HG02571 (cell line): Measurements from ENCODE around the gene SLC30A4.
"Not testable (repeated sequence)": the region's sequence is repeated elsewhere in the genome, so short reads cannot be mapped to it uniquely, and the experiment has no call there.

Experiments used
- ATAC-seq: cut with Tn5 transposase; IDR thresholded peaks from one replicate; pipeline ENCODE4 v1.9.1; 2021; ENCODE audit warnings: mild to moderate bottlenecking, moderate library complexity; ENCODE audit not compliant: unreplicated experiment

The SLC30A4 gene

DNA sequence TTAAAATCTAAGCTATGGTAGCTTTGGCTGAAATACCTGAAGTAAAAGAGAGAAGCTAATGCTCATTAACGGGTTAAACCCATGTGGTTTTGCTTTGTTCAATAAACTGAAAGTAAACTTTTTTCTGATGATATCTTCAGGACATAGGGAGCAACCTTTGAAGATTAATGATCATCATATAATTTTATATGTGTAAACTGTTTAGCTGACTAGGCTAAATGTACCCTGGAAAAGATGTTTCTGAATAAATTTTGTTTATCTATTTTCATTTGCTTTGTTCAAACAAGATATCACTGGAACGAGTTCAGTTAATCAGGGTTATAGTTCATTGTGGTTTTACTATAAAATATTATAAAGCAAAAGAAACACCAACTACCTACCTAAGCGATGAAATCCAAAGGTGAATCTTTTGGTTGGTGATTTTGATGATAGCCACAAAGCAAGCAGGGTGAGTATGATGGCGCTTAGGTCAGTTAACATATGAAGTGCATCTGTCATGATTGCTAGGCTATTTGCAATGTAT lies 11.7 kb downstream of the SLC30A4 start:
- ATAC-seq, result no peak

DNA sequence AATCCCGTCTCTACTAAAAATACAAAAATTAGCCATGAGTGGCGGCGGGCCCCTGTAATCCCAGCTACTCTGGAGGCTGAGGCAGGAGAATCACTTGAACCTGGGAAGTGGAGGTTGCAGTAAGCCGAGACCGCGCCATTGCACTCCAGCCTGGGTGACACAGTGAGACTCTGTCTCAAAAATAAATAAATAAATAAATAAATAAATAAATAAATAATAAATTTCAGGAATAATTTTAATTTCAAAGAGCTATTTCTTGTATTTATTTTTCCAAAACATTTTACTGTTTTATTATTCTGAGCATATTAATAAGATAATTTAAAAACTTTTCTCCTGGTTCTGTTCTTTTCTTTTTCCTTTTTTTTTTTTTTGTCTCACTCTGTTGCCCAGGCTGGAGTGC lies 15.4 kb downstream of the SLC30A4 start:
- ATAC-seq, result not testable (repeated sequence)

DNA sequence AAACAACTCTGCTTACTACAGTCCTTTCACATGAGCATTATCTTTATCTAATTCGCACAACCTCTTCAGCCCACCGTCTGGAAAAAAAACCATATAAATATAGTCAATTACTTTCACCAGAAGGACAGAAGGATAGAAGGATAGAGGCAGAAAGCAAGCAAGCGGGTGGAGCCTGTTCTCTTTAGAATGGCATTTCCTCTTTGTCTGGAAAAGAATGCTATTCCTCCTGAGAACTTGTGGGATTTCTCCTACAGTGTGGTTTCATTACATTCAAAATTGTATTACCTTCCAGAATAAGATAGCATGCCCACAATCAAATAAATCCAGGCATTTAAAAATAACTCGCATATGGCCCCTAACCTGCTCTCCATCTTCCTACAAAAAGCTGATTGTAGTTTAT lies 23.1 kb downstream of the SLC30A4 start:
- ATAC-seq, result no peak

DNA sequence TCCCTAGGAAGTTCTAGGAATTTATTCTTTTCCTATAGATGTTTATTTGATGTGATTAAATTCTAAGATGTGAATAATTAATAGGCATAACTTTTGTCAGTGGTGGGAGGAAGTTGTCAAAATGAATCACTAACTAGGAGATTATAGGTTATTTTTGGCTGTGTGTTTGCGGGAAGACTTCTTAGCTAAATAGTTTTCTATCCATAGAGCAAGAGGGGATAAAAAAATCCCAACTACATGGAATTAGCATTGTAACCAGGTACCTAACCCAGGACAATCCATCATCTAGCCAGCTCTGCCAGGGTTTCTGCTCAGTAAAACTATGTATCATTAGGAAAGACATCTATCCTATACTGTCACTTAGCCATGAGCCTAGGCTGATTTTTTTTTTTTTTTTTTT lies 23.9 kb downstream of the SLC30A4 start:
- no peak for ATAC-seq

DNA sequence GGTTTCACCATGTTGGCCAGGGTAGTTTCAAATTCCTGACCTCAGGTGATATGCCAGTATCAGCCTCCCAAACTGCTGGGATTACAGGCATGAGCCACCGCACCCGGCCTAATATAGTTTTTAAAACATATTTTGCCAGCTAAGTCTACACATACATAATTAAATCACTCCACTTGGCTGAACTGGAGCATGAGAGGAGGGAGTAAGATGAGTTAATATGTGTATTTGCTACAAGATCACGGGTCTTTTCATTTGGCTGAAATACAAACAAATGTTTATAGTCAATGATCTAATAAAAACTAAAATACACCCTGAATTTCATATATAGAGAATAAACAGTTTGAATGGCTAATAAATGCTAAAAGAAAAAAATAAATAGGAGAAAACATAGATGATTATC lies 25.3 kb downstream of the SLC30A4 start:
- no peak for ATAC-seq

DNA sequence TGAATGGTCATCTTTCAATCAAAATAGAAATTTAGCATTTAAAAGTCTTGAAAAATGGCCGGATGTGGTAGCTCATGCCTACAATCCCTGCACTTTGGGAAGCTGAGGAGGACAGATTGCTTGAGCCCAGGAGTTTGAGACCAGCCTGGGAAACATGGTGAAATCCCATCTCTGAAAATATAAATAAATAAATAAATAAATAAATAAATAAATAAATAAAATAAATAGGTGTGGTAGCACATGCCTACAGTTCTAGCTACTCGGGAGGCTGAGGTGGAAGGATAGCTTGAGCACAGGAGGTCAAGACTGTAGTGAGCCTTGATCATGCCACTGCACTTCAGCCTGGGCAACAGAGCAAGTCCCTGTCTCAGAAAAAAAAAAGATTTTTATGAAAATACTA lies 25.9 kb downstream of the SLC30A4 start:
- no peak for ATAC-seq

DNA sequence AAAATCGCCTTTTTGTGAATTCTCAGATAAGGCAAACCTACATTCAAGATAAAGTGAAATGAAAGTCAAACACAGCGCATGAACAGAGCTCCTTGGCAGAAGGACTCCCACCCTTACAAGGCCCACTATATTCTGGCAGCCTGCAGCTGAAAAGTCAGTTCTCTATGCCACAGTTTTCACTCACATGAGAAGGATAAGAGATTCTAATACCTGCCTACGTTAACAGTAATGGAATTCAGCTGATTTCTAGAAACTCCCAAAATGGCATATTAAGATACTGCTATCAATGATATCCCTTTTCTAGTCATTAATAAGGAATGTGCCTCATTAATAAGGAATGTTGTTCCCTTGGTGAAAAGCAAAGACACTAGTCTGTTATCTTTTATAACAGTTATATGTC lies 27.0 kb downstream of the SLC30A4 start:
- no peak for ATAC-seq

DNA sequence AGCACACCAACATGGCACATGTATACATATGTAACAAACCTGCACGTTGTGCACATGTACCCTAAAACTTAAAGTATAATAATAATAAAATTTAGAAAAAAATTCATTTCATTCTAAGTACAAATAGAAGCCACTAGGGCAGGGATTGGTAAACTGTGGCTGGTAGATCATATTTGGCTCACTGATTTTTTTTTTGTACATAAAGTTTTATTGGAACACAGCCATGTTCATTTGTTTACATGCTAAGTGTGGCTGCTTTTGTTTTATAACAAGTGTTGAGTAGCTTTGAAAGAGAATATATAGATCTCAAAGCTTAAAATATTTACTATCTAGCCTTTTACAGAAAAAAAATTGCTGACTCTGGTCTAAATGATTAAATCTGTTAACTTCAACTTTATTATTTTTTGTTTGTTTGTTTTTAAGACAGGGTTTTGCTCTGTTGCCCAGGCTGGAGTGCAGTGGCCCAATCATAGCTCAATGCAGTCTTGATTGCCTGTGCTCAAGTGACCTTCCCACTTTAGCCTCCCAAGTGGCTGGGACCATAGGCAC lies 32.8 kb downstream of the SLC30A4 start:
- no peak for ATAC-seq

DNA sequence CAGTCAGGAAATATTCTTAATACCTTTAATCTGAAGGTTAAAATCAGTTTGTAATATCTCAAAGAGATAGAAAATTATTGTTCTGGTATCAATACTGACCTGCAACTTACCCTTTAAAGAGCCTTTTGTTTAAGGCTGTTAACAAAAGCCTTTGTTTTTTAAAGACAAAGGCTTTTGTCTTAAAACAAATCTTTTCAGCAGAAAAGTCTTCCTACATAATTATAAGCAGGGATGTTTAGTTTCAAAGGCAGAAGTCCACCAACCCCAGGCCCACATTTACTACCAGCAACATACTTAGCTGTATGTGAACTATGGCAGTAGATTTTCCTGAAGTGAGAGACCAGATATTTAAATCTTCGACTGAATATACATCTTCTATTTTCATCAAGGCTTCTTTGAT lies 36.2 kb downstream of the SLC30A4 start:
- ATAC-seq, result no peak

DNA sequence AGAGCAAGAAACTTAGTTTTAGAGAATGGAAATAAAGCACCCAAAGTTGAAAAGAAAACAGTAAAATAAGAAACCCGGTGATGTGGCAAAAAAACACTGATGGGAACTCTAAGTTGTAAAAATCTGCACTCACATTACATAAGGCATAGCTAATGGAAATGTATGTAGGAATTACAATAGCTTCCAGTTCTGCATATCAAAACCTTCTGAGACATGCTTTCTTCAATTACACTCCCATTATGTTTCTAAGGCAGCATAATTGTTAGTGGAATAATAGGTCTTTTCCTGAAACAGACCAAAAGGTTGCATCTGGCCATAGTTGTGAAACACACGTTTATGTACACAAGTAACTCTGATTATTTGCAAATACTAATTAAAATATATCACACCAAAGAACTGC lies 41.4 kb downstream of the SLC30A4 start:
- no peak for ATAC-seq

DNA sequence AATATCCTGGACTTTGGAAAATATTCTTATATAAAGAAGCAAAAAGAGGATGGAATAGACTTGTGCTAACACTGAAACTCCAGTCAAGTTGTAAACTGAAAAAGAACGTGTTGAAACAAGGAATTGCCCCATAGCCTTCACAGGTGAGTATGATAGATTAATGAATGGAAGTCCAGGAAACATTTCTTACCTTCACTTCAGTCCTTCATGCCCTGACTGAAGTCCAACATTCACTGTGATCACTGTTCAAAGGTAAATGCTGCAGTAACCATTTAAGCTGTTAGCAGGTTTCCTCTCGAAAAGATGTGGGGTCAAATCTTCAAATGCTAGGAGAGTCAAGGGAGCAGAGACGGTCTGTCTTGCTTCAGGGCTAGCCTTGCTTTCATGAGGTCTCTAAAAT lies 46.1 kb downstream of the SLC30A4 start:
- no peak for ATAC-seq

DNA sequence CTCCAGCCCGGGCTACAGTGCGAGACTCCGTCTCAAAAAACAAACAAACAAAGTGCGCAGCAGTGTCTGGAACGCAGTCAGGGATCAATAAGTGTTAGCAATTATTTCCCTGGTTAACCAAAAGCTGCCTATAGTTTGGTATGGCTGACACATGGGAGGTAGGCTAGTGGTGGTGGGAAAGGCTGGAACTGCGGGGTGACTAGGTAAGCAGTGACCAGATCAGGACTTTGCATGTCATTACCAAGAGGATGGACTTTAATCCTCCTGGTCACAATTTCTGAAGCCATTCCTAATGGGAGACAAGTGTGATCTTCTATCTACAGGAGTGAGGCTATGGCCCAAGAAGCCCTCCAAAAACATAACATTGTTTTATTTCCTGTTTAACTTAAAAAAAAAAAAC lies 47.8 kb downstream of the SLC30A4 start:
- no peak for ATAC-seq

DNA sequence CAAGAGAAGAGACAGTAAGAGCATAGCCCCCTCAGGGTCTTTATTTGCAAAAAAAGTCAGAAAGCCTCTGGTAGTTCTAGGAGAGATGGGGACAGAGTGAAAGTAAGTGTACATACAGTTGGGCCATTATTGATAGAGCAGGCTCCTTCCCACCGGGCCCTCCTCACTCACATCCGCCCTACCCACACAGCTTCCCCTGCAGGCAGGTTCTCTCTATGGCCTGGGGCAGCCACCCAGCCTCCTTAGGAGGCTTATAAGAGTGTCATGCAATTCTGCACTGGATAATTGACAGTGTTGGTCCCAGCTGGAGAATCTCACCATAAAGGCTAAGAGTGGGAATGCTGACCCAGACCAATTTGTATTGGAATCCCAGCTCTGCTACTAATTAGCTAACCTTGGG lies 49.5 kb downstream of the SLC30A4 start:
- no peak for ATAC-seq

DNA sequence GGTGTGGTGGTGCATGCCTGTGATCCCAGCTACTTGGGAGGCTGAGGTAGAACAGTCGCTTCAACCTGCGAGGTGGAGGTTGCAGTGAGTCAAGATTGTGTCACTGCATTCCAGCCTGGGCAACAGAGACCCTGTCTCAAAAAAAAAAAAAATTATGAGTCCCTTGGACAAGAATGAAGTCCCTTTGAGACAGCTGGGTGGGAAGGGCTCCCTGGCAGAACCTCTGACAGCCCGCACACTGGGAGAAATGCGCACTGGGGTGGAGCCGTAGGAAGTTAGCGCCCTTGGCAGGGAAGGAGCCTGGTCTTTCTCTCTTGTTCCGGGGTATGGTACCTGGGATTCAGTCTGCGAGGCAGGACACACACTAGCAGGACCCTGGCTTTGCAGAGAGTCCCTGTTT lies 51.4 kb downstream of the SLC30A4 start:
- no peak for ATAC-seq

DNA sequence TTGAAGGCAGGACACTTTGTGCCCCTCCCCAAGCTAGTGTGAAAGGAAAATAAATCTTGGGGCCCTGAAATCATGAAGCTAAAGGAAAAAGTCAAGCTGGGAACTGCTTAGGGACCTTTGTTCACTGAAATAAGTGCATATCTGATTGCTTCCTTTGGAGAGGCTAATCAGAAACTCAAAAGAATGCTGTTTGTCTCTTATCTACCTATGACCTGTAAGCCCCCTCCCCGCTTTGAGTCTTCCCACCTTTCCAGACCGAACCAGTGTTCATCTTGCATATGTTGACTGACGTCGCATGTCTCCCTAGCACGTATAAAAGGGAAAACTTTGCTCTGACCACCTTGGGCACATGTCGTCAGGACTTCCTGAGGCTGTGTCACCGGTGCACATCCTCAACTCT lies 53.1 kb downstream of the SLC30A4 start:
- no peak for ATAC-seq

DNA sequence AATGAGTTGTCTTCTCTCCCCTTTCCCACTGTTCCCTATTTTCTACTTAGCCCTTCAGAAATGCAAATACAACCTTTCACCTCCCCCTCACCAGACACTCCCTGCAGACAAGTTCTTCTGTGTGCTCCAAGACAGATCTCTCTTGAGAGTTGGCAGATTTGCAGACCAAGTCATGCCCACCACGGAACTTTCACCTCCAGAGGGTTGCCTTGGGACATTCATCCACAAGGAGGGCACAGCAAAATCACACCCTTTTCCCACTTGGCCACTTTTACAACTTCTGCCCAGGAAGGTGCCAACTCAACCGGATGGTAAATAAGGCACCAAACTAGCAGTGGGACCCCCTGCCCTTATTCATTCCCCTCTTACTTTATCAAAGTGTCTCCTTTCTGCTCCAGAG lies 53.5 kb downstream of the SLC30A4 start:
- ATAC-seq, result no peak

DNA sequence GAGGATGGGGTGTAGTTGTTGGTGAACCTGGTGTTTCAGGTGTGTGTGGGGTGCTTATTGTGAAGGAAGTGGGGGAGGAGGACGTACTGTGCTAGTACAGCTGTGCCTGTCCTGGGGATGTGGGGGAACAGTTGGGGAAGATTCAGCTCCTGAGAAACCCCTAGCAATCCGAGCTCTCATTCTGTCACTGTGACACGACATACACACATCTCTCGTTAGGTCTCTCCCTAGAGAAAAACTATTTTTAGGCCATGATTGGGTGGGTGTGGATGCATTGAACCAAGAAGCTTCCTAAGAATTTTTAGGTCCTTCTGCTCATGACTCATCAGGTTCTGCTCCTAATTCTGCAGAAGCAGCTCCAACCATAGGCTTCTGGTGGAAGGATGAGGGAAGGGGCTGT lies 54.3 kb downstream of the SLC30A4 start:
- ATAC-seq, result no peak

DNA sequence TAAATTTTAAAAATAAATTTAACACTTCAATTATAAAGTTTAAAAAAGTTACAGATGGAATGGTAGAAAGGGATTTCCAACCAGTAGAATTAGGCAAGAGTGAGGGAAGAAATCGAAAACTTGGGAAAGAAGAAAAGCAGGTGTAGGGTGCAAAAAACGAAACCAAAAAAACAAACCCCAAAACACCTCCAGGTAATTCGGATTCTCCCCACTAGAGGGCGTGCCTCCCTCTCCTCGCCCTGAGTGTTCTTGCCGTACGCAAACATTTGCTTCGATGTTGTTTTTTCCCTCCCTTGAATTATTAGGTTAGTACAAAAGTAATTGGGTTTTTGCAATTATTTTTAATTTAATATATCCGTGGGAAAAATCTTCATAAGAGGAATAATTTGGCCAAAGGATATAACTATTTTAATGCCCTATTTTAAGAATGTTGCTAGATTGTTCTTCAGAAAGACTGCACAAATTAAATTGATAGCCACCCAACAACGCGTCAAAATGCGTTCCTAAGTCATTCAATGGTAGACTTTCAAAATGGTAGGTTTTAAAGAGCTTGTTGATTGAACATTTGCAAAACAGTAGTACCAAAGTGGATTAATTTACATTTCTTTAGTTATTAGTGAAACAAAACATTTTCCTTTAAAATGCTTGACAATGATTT lies 63.7 kb downstream of the SLC30A4 start:
- ATAC-seq, result no peak

DNA sequence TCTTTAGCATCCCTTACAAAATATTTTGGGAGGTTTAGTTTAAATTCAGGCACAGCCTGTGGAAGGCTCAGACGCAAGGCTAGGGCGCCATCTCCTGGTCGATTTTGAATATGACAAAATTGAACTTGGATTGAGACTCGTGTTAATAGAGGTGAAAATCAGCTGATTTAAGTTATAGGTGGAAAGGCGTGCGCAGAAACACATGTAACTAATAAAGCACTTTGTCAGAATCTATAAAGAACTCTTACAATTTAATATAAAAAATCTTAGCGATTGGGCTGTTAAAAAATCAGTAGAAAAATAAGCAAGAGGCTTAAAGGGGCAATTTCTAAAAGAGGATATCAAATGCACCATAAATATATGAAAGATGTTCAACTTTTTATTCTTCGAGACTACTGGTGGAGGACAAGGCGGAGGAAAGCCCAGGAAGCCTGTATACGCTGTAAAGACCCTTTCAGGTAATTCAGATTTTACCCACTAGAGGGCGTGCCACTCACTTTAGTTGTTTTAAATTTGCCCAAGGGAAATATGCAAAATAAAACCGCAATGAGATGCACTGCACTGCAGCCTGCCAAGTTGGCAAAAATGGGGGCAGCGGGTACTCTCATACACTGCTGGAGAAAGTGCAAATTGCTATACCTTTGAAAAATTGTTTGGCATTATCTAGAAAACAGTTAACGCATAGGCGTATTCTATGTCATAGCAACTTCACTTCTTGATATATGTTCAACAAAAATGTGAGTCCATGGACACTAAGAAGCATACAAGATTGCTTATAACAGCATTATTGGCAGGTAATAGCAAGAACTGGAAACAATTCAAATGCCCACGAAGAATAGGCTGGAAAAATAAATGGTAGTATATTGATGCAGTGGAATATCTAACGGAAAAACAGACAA lies 64.7 kb downstream of the SLC30A4 start:
- ATAC-seq, result peak; percentile 32

DNA sequence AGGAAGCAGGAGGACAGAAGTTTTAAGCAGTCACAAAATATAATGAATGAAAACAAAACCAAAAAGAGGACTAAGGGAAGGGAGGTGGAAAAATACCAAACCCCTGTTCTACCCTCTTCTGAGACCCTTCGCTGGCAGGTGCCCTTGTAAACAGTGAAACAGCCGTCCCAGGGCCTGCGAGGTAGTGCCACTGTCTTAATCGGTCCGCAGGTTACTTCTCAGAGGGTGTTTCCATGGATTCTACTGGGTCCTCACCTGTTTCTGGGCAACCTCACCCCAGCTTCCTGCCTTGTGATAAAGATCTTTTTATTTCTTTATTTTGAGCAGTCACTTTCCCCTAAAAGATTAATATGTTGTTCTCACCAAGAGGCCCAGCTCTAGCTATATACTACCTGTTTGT lies 65.3 kb downstream of the SLC30A4 start:
- ATAC-seq, result no peak

DNA sequence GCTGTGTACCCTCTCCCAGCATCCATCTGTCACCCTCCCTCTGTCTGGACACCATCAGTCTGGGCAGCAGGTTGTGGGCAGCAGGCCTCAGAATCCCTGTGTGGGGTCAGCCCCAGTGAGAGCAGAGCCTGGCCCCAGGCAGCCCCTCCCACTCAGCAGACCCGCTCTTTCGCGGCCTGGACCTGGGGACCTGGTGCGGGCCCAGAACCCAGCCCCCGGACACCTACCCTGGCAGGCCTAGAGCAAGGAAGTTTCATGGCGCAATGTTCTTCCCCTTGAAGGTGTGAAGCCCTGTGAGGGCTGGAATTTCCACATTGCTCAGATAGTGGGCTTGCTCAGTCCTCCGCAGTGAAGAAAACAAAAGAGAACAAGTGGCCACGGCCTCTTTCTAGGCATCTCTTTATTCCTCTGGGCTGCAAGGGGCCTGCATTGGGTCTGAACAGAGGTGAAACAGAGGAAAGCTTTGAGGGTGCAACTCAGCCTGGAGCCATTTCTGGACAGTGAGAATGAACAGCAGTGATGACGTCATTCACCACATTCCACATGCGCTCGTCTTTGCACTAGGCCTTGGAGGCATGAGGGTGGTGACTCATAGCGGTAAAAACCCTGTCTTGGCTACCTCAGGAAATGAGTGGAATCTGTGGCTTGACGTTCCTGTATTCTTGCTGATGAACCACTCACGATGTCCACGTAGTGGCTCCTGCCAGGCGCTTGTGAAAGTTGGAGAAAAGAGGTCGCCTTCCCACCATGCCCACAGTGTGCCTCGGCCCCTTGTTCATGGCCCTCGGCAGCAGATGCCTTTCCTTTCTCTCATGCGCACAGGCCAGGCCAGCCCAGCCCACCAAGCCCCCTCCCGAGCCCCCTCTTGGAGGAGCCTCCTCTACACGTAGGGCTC lies 66.1 kb downstream of the SLC30A4 start:
- no peak for ATAC-seq
